ENCODE data around the gene CHADL.
"Not testable (repeated sequence)": the region's sequence is repeated elsewhere in the genome, so short reads cannot be mapped to it uniquely, and the experiment has no call there.

CHADL gene

DNA sequence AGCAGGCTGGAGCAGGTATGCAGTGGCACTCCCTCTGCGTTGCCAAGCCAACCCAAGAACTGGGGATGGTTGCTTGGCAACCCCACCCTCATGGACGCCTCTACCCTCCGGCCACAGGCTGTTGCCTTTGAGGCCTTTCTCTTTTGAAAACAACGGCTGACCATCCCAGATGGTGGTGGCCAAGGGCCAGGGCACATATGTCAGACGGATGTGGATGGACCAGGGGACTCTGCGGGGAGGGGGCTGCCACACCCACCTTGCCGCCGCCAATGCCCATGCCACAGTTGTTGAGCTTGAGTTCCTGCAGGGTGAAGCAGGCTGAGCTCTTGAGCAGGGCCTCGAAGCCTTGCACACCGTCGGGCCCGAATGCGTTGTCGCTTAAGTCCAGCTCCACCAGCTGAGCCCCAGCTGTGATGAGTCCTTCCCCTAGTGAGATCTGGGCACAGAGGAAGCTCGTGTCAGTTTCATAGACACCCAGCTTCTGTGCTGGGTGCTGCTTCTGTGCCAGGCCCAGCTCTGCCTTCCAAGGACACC is 23.7 kb upstream of the CHADL start:
- TF ChIP-seq, protein P1, sequence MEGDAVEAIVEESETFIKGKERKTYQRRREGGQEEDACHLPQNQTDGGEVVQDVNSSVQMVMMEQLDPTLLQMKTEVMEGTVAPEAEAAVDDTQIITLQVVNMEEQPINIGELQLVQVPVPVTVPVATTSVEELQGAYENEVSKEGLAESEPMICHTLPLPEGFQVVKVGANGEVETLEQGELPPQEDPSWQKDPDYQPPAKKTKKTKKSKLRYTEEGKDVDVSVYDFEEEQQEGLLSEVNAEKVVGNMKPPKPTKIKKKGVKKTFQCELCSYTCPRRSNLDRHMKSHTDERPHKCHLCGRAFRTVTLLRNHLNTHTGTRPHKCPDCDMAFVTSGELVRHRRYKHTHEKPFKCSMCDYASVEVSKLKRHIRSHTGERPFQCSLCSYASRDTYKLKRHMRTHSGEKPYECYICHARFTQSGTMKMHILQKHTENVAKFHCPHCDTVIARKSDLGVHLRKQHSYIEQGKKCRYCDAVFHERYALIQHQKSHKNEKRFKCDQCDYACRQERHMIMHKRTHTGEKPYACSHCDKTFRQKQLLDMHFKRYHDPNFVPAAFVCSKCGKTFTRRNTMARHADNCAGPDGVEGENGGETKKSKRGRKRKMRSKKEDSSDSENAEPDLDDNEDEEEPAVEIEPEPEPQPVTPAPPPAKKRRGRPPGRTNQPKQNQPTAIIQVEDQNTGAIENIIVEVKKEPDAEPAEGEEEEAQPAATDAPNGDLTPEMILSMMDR (IDR thresholded peaks at IDR 0.05; ENCODE audit: extremely low read depth, missing control alignments): no peak
- no peak for DNase-seq (ENCODE audit: low spot score)

DNA sequence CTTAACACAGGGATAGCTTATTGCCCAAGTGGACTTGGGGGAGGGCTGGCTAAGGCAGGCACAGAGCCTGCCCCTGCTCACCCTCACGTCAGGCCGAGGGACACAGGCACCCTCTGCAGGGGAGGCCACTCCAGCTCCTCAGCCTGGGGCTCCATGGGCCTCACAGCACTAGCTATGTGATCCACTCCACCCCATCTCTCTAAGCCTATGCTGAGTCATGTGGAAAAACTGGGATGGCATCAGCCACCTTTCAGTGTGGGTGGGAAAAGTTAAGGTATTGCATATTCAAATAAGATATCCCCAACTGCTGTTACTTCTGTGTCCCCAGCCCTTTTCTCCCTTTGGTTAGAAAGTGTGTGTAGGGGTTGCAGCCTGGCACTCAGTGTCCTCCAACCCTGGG is 23.0 kb upstream of the CHADL start:
- no peak for DNase-seq (ENCODE audit: low spot score)
- TF ChIP-seq, protein P1 (IDR thresholded peaks at IDR 0.05; ENCODE audit: extremely low read depth, missing control alignments): no peak

DNA sequence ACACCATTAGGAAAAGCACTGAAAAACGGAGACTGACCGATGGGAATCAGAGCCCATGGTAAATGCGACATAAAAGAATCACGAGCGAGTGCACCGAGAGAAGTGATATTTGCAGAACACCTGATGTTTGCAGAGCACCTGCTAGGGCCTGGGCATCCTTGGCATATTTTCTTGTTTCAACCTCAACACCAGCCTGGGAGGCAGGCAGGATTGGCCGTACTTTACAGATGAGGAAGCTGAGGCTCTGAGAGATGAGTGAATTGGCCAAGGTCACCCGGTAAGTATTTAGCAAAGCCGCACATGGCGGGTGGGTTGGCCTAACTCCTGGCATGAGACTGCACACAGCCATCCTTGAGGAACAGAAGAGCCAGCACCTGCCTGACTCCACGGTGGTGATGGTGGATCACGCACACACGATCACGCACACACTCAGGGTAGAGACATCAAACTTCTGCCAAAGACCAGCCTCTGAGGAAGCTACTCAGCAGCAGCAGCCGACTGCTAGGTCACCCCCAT is 21.6 kb upstream of the CHADL start:
- DNase-seq (ENCODE audit: low spot score): no peak
- TF ChIP-seq, protein P1 (IDR thresholded peaks at IDR 0.05; ENCODE audit: extremely low read depth, missing control alignments): no peak

DNA sequence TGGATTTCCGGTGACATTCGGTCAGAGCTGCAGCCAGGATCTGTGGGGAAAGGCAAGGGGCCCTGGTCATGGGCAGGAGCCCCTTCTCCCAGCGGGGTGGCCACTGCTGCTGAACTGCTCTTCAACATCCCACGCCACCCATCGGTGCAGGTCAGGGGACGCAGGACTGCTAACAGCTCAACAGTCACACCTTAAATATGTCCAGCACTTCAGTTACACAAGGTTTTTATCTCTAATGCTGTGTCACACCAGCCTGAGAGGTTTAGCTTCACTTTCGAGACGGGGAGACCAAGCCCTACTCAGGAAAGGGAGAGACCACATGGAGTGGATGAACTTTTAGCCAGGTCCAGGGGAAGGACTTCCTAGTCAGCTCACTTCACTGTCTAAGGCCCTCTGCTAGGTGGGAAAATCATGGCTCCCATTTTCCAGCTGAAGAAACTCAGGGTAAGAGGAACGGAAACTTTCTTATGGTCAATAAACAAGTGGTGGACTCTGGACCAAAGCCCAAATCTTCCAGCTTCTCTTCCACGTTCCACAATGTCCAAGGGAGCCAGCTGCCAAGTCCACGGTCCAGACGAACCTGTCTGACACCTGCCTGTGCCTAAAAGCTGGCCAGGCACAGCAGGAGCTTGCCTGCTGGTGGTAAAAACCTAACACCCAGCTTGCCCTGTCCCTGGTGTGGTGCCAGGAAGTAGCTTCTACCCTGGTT is 21.0 kb upstream of the CHADL start:
- TF ChIP-seq, protein P1 (IDR thresholded peaks at IDR 0.05; ENCODE audit: extremely low read depth, missing control alignments): no peak
- DNase-seq (ENCODE audit: low spot score): no peak

DNA sequence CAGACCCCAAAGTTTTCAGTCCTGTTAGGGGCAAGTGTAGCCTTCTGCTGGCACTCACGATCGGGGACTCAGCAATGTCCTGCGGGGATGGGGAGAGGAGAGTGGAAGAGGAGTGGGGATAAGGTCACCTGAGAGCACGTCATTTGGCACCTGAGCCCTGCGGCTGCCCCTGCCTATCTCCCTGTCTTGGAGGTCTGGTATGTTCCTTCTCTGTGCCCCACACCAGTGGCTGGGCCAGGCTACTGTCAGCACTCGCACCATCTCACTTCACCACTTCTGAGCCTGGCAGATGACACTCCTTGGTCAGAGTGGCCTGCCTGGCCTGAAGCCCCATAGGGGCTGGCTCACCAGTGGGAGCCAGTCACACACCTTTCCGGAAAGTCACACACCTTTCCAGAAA is 20.1 kb upstream of the CHADL start:
- TF ChIP-seq, protein P1 (IDR thresholded peaks at IDR 0.05; ENCODE audit: extremely low read depth, missing control alignments): no peak
- DNase-seq (ENCODE audit: low spot score): no peak

DNA sequence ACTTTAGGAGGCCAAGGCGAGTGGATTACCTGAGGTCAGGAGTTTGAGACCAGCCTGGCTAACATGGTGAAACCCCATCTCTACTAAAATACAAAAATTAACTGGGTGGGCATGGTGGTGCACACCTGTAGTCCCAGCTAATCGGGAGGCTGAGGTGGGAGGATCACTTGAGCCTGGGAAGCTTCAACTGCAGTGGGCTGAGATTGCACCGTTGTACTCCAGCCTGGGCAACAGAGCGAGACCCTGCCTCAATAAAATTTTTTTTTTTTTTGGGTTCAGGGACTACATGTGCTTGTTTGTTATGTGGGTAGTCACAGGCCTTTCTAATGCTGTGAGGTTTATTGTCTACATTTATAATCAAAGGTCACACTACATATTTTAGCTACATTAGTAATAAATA is 19.0 kb upstream of the CHADL start:
- not testable (repeated sequence) for DNase-seq (ENCODE audit: low spot score)

DNA sequence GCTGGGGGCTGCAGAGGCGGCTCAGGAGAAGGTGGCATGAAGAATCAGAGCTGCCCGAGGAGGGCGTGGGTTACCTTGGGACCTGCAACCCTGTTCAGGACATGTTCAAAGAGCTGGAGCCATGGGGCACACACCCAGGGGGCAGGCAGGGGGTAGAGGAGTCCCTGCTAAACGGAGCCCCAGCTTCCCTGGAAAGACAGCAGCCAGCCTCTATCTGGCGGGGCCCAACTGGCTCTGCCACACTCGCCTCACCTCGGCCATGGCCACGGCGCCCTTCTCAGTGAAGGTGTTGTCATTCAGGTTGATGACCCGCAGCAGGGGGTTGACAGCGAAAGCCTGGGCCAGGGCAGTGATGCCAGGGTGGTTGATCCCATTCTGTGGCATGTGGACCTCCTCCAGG is 17.0 kb upstream of the CHADL start:
- TF ChIP-seq, protein P1 (IDR thresholded peaks at IDR 0.05; ENCODE audit: extremely low read depth, missing control alignments): no peak
- DNase-seq (ENCODE audit: low spot score): no peak

All from GM20000 (cell line).